ENCODE measurements around the gene TBXAS1. TPM values are rescaled to one million over a fixed set of nuclear protein-coding genes. Genes with fewer than 3 reads are reported as not detected.

Gene TBXAS1
- total RNA-seq, 2 donors from 2014 or later = 3.6 to 10.6 TPM

- Histone ChIP-seq H3K4me1 (peaks cover 5% of the 10 kb centered on the region), H3K27ac (no peak overlapping the region), H3K36me3 (replicated peaks in 1 of 2; ENCODE audit: insufficient read depth in 1 of 2, low read depth in 2 of 2) (no peaks in the 10 kb centered on the region), H3K4me3 (no peak overlapping the region), H3K9me3 (no peaks in the 10 kb centered on the region), H3K27me3 (no peaks in the 10 kb centered on the region)
- no peak for DNase-seq
- WGBS, 2 donors = 41 to 97% methylated on average over 2 of the region's 2 CpGs
- no peak for ATAC-seq
- TF ChIP-seq POLR2A (IDR thresholded peaks at IDR 0.05) (no peak), CTCF (IDR thresholded peaks at IDR 0.05) (no peak)
- intact Hi-C loops (cut with DNase I) = no loop called here
These were observed 238.0 kb downstream of the TBXAS1 start for GRCh38 chr7:140067052-140067451.

DNA sequence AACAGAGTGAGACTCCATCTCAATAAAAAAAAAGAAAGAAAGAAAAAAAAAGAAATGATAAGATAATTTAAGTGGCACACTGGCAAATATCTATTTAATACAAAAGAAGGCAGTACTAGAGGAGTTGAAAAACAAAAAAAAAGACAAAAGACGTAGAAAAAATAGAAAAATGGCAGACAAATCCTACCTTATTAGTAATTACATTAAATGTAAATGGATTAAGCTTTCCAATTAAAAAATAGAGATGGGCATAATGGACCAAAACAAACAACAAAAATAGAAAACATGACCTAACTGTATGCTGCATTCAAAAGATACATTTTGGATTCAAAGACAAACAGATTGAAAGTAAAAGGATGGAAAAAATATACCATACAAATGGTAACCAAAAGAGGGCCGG, 239.0 kb downstream of the TBXAS1 start:
- Histone ChIP-seq H3K27ac (no peak overlapping the region), H3K4me3 (no peak overlapping the region), H3K4me1 (peaks cover 5% of the 10 kb centered on the region), H3K36me3 (replicated peaks in 1 of 2; ENCODE audit: insufficient read depth in 1 of 2, low read depth in 2 of 2) (no peaks in the 10 kb centered on the region), H3K27me3 (no peaks in the 10 kb centered on the region), H3K9me3 (no peaks in the 10 kb centered on the region)
- DNase-seq = no peak
- 88 to 99% methylated on average over 2 of the region's 2 CpGs for WGBS, 2 donors
- ATAC-seq = no peak
- intact Hi-C loops (cut with DNase I) = no loop called here
- TF ChIP-seq CTCF (IDR thresholded peaks at IDR 0.05) = no peak
- TF ChIP-seq POLR2A (IDR thresholded peaks at IDR 0.05) = no peak

- Histone ChIP-seq H3K4me1 (no peaks in the 10 kb centered on the region), H3K36me3 (replicated peaks in 1 of 2; ENCODE audit: insufficient read depth in 1 of 2, low read depth in 2 of 2) (no peaks in the 10 kb centered on the region), H3K9me3 (no peaks in the 10 kb centered on the region), H3K4me3 (no peak overlapping the region), H3K27ac (no peak overlapping the region), H3K27me3 (no peaks in the 10 kb centered on the region)
- TF ChIP-seq CTCF (IDR thresholded peaks at IDR 0.05) = no peak
- ATAC-seq (no peak), DNase-seq (no peak)
- intact Hi-C loops (cut with DNase I) = no loop called here
- WGBS, 2 donors = 81 to 92% methylated on average over 4 of the region's 4 CpGs
These were observed 240.4 kb downstream of the TBXAS1 start for GRCh38 chr7:140069298-140069949.

Other genes starting within 250 kb of the TBXAS1 start
- gene HIPK2, start 51.3 kb upstream of the TBXAS1 start, total RNA-seq = 10 to 100 TPM; 22.1 to 26.4 TPM
- 10 to 100 TPM; 37.1 to 66.9 TPM for gene PARP12, start 233.7 kb downstream of the TBXAS1 start, total RNA-seq